RPMI7951 (cell line): ENCODE data around the gene PRR36. TPM values are rescaled to one million over a fixed set of nuclear protein-coding genes. Genes with fewer than 3 reads are reported as not detected.

ENCODE experiments used
- DNase-seq: peaks from one replicate; pipeline ENCODE4 v3.0.0-alpha.2; 2012; ENCODE audit warnings: low read depth
- total RNA-seq: library from RNA; depleted of rRNA; stranded (reverse); fragments of >200 nt; shearing (Covaris generic); gene quantifications from 2 replicates; pipeline ENCODE4 v1.2.3, GENCODE V29; 2014; rRNA removed

The PRR36 gene
- total RNA-seq, 1 experiment from 2014 or later, result not detected

DNA sequence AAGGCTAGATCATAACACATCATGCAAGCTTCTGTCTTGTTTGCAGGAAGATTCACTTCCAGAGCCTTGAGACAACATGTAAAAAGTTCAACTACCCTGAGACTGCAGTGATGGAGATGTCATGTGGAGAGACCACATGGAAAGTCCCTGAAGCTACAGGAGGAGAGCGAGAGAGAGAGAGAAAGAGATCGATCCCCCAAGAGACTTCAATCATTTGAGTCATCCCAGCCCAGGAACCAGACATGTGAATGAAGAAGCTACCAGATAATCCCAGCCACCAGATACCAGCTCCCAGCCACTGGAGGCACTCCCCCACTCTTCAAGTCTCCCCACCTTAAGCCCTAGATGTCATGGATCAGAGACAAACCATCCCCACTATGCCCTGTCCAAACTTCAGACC lies 54.9 kb downstream of the PRR36 start:
- DNase-seq, result no peak

DNA sequence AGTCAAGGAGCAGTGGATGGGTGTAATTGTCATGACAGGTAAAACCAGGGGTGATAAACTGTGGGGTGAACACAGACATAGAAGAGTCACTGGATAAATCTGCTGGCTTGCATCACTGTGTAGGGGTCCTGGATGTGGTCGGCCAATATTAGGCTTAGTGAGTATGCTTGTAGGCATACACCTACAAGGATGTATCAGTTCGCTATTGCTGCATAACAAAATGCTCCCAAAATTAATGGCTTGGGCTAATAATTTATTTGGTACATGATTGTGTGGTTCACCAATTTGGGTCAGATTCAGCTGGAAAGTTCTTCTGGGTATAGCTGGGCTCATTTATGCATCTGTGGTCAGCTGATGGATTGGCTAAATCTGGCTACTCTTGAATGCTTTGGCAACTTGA lies 55.4 kb downstream of the PRR36 start:
- DNase-seq, result no peak

Other genes with a start within 250 kb of the PRR36 start
- gene XAB2, start 244.8 kb downstream of the PRR36 start, total RNA-seq, result 27.7 and 29.4 TPM in 2 replicates
- 80.6 and 92.9 TPM in 2 replicates for gene PET100, start 244.6 kb downstream of the PRR36 start, total RNA-seq
- gene PCP2, start 240.7 kb downstream of the PRR36 start, total RNA-seq, result not detected in 2 replicates
- gene STXBP2, start 237.3 kb downstream of the PRR36 start, total RNA-seq, result 1.3 and 3.3 TPM in 2 replicates
- not detected in 2 replicates for gene RETN, start 205.3 kb downstream of the PRR36 start, total RNA-seq
- not detected in 2 replicates for gene MCEMP1, start 197.3 kb downstream of the PRR36 start, total RNA-seq
- 52.6 and 61.5 TPM in 2 replicates for gene TRAPPC5, start 193.6 kb downstream of the PRR36 start, total RNA-seq
- not detected in 2 replicates for gene FCER2, start 172.3 kb downstream of the PRR36 start, total RNA-seq
- not detected in 2 replicates for gene CLEC4G, start 142.3 kb downstream of the PRR36 start, total RNA-seq
- gene CD209, start 126.9 kb downstream of the PRR36 start, total RNA-seq, result not detected in 2 replicates
- gene CLEC4M, start 111.1 kb downstream of the PRR36 start, total RNA-seq, result not detected in 2 replicates
- gene EVI5L, start 44.2 kb downstream of the PRR36 start, total RNA-seq, result 6.8 and 8.1 TPM in 2 replicates
- gene LRRC8E, start 14.1 kb upstream of the PRR36 start, total RNA-seq, result 5.2 and 7.3 TPM in 2 replicates
- gene MAP2K7, start 29.5 kb upstream of the PRR36 start, total RNA-seq, result 5.0 and 6.4 TPM in 2 replicates
- gene TGFBR3L, start 40.4 kb upstream of the PRR36 start, total RNA-seq, result 0.36 and 2.1 TPM in 2 replicates
- 27.1 and 27.5 TPM in 2 replicates for gene SNAPC2, start 45.9 kb upstream of the PRR36 start, total RNA-seq
- 1.2 and 2.6 TPM in 2 replicates for gene CTXN1, start 51.7 kb upstream of the PRR36 start, total RNA-seq
- 35.7 and 77.2 TPM in 2 replicates for gene TIMM44, start 69.3 kb upstream of the PRR36 start, total RNA-seq
- 31.8 and 39.0 TPM in 2 replicates for gene ELAVL1, start 131.3 kb upstream of the PRR36 start, total RNA-seq
- not detected in 2 replicates for gene CCL25, start 178.4 kb upstream of the PRR36 start, total RNA-seq